Measurements from ENCODE around the gene WDR5.

- TF ChIP-seq POLR2AphosphoS5 (IDR thresholded peaks at IDR 0.05) (no peak), POLR2A (IDR thresholded peaks at IDR 0.05) (no peak)
Observed at GRCh38 chr9:134125413-134126095, 10.3 kb upstream of the WDR5 start.

Data from breast epithelium (tissue), 3 donors.